GM21737 (cell line): Measurements from ENCODE around the gene IGFL2.
"Not testable (repeated sequence)": the region's sequence is repeated elsewhere in the genome, so short reads cannot be mapped to it uniquely, and the experiment has no call there.

Source experiments
- ATAC-seq: cut with Tn5 transposase; IDR thresholded peaks from one replicate; pipeline ENCODE4 v1.9.1; 2021; ENCODE audit warnings: mild to moderate bottlenecking, moderate library complexity; ENCODE audit not compliant: unreplicated experiment

IGFL2 gene

GRCh38 chr19:46141421-46141820 is 6.6 kb upstream of the IGFL2 start:
- no peak for ATAC-seq

GRCh38 chr19:46142294-46142693 is 5.7 kb upstream of the IGFL2 start:
- no peak for ATAC-seq

DNA sequence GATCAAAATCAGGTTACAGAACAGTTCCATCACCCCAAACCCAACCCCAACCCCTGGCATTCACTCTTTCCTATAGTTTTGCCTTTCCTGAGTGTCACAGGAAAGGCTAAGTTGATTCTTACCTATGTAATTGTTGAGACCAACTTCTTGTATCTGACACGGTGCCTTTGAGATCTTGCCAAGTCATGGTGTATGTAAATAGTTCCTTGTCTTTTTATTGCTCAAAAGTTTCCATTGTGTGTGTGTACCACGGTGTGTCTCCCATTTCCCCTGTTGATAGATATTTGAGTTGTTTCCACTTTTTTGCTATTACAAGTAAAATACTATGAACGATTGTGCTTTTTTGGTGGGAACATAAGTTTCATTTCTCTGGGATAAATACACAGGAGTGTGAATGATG is 3.3 kb upstream of the IGFL2 start:
- ATAC-seq = no peak

DNA sequence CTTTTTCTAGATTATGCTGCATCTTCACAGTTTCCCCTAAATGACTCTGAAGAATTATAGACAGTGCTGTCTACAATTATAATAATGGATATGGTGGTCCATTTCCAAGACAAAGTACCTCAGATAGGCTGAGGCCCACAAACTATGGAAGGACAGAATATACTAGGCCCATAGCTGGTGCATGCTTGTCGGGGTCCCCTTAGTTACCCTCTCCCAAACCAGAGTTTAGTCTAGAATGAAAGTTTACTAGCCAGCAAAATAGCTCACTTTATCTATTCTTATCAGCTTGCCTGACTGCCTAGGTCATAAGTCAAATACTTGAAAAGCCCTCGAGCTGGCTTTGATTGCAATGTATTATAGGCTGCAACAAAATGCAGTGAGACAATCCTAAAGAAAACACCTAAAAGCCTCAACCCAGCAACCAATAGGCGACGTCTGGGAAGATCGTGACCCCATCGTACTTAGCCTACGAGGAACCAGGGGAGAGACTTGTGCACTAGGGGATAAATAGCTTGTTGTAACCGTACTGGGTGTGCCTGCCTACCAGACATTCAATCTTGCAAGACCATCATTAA is 785 bp upstream of the IGFL2 start:
- ATAC-seq = no peak

GRCh38 chr19:46150606-46151005 is 2.6 kb downstream of the IGFL2 start:
- no peak for ATAC-seq

- ATAC-seq = no peak
These were observed 7.2 kb downstream of the IGFL2 start for GRCh38 chr19:46155237-46155636.

- no peak for ATAC-seq
These were observed 11.6 kb downstream of the IGFL2 start for GRCh38 chr19:46159418-46160232.

DNA sequence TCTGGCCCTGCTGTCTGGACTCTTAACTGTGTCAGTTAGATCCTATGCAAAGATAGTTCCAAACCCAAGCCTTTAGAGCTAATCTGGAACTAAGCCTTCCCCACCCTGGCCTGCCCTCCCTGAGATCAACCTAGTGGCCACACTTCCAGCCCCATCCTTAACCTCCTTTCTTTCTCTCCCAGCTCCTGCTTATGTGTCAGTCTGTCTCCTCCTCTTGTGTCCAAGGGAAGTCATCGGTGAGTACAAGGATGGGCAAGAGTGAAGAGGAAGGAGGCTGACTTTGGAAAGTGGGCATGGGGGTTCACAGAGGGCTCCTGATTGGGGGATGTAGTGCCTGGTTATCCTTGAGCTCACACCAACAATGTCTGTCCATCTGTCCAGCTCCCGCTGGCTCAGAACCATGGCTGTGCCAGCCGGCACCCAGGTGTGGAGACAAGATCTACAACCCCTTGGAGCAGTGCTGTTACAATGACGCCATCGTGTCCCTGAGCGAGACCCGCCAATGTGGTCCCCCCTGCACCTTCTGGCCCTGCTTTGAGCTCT is 12.3 kb downstream of the IGFL2 start:
- no peak for ATAC-seq

DNA sequence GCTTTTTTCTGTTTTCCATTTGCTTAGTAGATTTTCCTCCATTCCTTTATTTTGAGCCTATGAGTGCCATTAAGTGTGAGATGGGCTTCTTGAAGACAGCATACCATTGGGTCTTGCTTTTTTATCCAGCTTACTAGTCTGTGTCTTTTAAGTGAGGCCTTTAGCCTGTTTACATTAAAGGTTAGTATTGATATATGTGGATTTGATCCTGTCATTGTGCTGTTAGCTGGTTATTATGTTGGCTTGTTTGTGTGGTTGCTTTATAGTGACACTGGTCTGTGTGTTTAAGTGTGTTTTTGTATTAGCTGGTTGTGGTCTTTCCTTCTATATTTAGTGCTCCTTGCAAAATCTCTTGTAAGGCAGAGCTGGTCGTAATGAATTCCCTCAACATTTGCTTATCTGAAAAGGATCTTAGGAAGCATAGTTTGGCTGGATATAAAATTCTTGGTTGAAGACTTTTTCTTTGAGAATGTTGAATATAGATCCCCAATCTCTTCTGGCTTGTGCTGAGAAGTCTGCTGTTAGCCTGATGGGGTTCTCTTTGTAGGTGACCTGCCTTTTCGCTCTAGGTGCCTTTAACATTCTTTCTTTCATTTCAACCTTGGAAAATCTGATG is 13.7 kb downstream of the IGFL2 start:
- ATAC-seq = not testable (repeated sequence)

DNA sequence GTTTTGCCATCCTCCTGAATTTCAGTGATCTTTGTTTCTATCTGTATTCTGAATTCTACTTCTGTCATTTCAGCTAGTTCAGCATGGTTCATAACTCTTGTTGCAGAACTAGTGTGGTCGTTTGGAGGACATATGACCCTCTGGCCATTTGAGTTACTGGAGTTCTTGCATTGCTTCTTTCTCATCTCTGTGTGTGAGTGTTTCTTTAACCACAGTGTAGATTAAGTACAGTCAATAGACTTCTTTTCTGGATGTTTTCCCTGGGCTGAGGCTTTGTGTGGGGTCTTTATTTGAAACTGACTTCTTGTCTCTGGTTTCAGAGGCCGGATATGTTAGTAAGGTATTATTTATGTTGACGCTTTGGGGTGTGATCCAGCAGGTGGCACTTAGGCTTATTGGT is 14.7 kb downstream of the IGFL2 start:
- no peak for ATAC-seq

GRCh38 chr19:46173886-46174480 is 25.9 kb downstream of the IGFL2 start:
- ATAC-seq = no peak

DNA sequence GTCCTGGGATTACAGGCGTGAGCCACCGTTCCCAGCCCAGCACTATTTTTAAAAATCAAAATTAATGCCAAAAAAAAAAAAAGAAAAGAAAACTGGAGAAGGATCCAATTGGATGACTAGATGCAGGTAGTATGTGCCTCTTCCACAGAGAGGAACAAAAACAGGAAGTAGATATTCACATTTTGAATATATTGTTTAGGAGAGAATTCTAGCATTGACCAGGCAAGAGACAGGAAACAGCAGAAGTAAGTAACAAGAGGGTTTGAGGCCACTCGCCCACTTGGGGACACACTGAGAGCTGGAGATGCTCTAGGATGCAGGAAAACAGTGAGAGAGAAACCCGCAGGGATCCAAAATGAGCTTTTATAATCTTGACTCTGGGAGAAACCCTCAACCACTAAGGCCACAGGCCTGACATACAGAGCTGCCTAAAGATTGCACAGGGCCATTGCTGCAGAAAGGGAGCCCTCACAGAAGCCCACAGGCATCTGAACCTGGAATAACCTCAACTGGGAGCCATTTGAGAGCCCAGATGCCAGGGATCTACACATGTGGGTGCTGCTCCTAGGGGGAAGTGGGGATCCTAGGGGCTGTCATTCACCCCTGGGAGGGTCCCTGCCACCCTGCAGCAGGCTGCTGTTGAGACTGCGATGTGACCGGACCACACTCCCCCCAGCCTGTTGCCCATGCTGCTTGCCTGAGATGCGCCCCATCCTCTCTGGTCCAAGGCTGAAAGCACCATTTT is 28.2 kb downstream of the IGFL2 start:
- no peak for ATAC-seq

- no peak for ATAC-seq
These were observed 31.2 kb downstream of the IGFL2 start for GRCh38 chr19:46179076-46179759.

GRCh38 chr19:46180701-46181387 is 32.8 kb downstream of the IGFL2 start:
- ATAC-seq = no peak

GRCh38 chr19:46181388-46181779 is 33.3 kb downstream of the IGFL2 start:
- ATAC-seq = no peak

- no peak for ATAC-seq
These were observed 34.4 kb downstream of the IGFL2 start for GRCh38 chr19:46182476-46182875.

DNA sequence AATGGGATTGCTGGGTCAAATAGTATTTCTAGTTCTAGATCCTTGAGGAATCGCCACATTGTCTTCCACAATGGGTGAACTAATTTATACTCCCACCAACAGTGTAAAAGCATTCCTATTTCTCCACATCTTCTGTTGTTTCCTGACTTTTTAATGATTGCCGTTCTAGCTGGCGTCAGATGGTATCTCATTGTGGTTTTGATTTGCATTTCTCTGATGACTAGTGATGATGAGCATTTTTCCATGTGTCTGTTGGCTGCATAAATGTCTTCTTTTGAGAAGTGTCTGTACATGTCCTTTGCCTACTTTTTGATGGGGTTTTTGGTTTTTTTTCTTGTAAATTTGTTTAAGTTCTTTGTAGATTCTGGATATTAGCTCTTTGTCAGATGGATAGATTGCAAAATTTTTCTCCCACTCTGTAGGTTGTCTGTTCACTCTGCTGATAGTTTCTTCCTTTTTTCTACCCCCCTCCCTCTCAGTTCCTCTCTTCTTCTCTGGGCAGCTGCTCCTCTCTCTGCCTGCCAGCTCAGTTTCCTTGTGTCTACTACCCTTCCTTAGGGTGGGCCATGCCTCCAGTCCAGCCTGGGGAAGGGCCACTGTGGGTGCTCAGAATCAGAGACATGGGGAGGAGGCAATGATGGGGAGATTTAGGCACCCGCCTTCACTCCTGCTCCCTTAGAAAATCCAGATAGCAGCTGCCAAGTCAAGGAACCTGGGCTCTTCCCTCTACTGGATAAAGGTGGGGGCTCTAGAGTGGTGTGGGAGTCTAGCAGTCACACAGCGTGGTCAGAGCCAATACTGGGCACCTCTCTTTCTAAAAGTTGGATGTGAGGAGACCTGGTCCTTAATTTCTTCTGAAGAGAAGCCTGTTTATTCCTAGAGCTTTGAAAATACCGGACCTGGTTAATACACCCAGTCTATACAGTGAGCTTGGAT is 37.0 kb downstream of the IGFL2 start:
- ATAC-seq = not testable (repeated sequence)

DNA sequence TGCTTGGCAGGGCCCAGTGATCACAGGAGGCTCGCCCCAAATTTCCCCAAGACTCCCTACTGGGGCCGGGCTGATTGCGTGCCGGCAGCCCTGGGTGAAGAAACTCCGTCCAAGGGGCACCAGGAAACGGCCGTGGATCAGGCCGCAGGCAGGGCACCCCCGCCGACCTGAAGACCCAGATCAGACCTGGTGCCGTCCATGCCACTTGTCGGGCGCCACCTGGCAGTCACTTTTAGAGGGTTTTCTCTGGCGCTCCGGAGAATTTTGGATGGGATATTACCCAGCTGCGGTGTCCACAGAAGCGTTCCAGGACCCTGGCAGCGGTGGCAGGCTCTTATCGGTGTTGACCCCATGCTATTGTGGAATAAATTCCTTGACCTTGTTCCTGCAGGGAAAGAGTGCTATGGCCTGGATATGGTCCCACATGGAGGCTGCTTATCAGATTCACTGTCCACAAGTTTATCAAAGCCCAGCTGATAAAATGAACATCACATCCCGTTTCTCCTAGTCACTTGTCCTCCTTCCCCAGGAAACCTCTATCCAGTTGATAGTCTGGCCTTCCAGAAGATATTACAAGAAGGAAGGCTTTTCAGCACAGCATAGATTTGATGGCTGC is 38.2 kb downstream of the IGFL2 start:
- no peak for ATAC-seq
